GM19240 (cell line): ENCODE data around the gene GCLC.
"Not testable (repeated sequence)": the region's sequence is repeated elsewhere in the genome, so short reads cannot be mapped to it uniquely, and the experiment has no call there.

Experiments
- DNase-seq: peaks from one replicate; pipeline ENCODE4 v3.0.0; 2011; ENCODE audit warnings: low spot score; ENCODE audit not compliant: insufficient read length

Gene GCLC

DNA sequence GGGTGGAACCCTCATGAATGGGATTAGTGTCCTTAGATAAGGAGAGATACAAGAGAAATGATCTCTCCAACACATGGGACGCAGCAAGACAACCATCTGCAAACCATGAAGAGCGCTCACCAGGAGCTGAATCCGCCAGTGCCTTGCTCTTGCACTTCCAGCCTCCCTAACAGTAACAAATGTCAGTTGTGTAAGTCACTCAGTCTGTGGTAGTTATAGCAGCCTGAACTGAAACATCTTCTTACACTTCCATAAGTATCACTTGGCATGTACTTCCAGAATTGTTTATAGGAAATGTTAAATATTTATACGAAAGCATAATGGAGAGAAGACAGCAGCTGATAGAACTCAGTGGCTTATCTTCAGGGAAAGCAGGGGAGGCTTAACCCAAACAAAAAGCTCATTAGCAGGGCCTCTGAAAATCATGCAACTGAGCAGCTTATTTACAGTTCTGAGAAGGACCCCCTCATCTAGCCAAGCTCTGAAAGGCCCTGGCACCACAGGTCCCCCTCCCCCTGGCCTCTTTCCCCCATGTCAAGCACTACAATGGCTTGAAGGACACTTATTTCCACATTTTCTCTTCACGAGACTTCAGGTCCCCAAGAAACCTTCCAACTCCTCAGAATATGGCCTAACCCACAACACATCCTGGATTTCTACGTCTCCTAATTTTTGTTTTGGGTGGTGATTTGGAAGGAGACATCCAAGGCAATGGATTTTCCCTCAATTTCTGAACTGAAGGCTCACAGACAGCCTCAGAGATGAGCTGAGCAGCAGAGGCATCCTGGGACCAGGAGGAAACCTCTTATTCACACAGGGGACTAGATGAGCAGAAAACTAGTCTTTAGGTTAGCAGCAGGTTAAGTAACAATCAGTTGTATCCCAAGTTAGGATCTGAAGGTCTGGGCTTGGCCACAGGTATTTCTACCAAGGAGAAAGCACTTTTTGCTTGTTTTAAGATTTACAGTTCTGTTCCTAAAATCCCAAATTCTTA, 49.1 kb downstream of the GCLC start:
- no peak for DNase-seq

GRCh38 chr6:53494076-53494475, 50.8 kb downstream of the GCLC start:
- no peak for DNase-seq

- no peak for DNase-seq
Observed at GRCh38 chr6:53493635-53494025, 51.3 kb downstream of the GCLC start.

GRCh38 chr6:53492860-53493634, 51.9 kb downstream of the GCLC start:
- DNase-seq = no peak

DNA sequence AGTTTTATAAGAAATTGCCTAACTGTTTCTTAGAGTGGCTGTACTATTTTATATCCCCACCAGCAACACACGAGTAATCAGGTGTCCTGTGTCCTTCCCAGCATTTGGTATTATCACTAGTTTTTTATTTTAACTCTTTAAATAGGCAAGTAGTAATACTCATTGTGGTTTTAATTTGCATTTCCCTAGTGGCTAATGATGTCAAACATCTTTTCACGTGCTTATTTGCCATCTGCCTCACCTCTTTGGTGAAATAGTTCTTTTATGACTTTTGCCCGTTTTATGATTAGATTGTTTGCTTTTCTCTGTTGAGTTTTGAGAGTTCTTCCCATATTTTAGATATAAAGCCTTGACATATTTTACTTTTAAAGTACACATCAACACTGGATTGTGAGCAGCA, 57.8 kb downstream of the GCLC start:
- no peak for DNase-seq

GRCh38 chr6:53486679-53487078, 58.2 kb downstream of the GCLC start:
- no peak for DNase-seq

- DNase-seq = no peak
Observed at GRCh38 chr6:53484476-53485280, 60.2 kb downstream of the GCLC start.

GRCh38 chr6:53483423-53484353, 61.2 kb downstream of the GCLC start:
- DNase-seq = no peak

- no peak for DNase-seq
Observed at GRCh38 chr6:53481323-53481722, 63.6 kb downstream of the GCLC start.

DNA sequence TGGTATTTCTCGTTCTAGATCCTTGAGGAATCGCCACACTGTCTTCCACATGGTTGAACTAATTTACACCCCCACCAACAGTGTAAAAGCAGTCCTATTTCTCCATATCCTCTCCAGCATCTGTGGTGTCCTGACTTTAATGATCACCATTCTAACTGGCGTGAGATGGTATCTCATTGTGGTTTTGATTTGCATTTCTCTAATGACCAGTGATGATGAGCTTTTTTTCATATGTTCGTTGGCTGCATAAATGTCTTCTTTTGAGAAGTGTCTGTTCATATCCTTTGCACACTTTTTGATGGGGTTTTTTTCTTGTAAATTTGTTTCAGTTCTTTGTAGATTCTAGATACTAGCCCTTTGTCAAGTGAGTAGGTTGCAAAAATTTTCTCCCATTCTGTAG, 64.1 kb downstream of the GCLC start:
- DNase-seq = not testable (repeated sequence)

GRCh38 chr6:53479871-53480270, 65.0 kb downstream of the GCLC start:
- no peak for DNase-seq

GRCh38 chr6:53476964-53477363, 67.9 kb downstream of the GCLC start:
- no peak for DNase-seq

GRCh38 chr6:53474010-53474409, 70.9 kb downstream of the GCLC start:
- no peak for DNase-seq

DNA sequence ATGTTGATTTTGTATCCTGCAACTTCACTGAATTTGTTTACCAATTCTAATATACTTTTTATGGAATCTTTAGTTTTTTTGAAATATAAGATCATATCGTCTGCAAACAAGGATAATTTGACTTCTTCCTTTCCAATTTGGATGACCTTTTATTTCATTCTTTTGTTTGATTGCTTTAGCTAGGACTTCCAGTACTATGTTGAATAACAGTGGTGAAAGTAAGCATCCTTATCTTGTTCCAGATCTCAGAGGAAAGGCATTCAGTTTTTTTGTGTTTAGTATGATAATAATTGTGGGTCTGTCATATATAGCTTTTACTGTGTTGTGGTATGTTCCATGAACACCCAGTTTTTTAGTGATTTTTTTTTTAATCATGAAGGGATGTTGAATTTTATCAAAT, 75.7 kb downstream of the GCLC start:
- no peak for DNase-seq

DNA sequence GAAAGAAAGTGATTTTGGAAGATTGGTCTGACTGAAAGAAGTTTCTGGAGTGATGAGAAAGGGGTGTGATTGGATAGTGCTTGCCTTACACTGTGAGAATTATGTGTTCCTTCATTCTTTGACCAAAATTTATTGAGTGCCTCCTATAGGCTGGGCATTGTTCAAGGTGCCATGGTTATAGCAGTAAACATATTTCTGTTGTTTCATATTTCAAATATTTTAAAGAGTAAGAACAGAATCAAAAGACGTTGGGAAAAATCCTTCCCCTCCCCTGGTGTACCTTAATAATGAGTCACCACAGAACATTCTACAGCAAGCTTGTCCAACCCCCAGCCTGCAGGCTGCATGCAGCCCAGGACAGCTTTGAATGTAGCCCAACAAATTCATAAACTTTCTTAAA, 78.6 kb downstream of the GCLC start:
- no peak for DNase-seq

- DNase-seq = no peak
Observed at GRCh38 chr6:53465732-53466131, 79.2 kb downstream of the GCLC start.

GRCh38 chr6:53464927-53465460, 79.9 kb downstream of the GCLC start:
- no peak for DNase-seq

GRCh38 chr6:53464483-53464882, 80.4 kb downstream of the GCLC start:
- no peak for DNase-seq

DNA sequence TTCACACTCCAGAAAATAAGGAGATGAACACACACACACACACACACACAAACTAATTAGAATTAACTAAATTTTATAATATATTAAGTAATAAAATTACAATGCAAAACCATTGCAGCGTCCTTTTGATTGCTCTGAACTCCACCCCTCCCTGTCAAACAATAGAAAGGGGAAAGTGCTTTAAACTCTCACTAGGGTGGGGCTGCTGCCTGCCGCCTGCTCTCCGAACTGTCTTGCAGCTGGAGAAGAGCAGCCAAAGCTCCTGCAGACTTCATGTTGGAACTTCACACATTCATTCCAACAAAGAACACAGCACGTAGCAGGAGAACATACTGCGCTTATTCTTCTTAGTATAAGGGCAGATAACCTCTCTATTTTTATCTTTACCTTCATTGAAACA, 83.2 kb downstream of the GCLC start:
- no peak for DNase-seq

GRCh38 chr6:53461041-53461656, 83.8 kb downstream of the GCLC start:
- no peak for DNase-seq
